RWPE2 (cell line): ENCODE data around the gene TULP4.

Experiments
- ATAC-seq: fragments of 200-7000 bp; cut with Tn5 transposase; 3 replicates; pipeline ENCODE4 v1.9.1; 2021; ENCODE audit warnings: low read depth
- DNase-seq: peaks from one replicate; pipeline ENCODE4 v3.0.0-alpha.2; 2020; ENCODE audit warnings: low spot score
- H3K27ac ChIP-seq: fragments of 450-650 bp; 2 replicates; pipeline ENCODE4 v1.5.1; 2017; ENCODE audit warnings: mild to moderate bottlenecking; ENCODE audit not compliant: poor library complexity, severe bottlenecking
- H3K27me3 ChIP-seq: fragments of 250-450 bp; sonication (Bioruptor Pico); 2 replicates; pipeline ENCODE4 v1.5.1; 2021; ENCODE audit warnings: mild to moderate bottlenecking, moderate library complexity; ENCODE audit not compliant: insufficient read depth, poor library complexity, severe bottlenecking
- H3K36me3 ChIP-seq: fragments of 250-450 bp; sonication (Bioruptor Pico); 2 replicates; pipeline ENCODE4 v1.5.1; 2020; ENCODE audit warnings: low read depth, mild to moderate bottlenecking, moderate library complexity
- H3K4me1 ChIP-seq: fragments of 250-450 bp; sonication (Bioruptor Pico); 2 replicates; pipeline ENCODE4 v1.5.1; 2021; ENCODE audit warnings: mild to moderate bottlenecking, moderate library complexity; ENCODE audit not compliant: insufficient read depth, poor library complexity, severe bottlenecking
- H3K4me3 ChIP-seq: fragments of 250-450 bp; sonication (Bioruptor Pico); 2 replicates; pipeline ENCODE4 v1.5.1; 2021; ENCODE audit warnings: mild to moderate bottlenecking, moderate library complexity; ENCODE audit not compliant: severe bottlenecking
- H3K9me3 ChIP-seq: fragments of 250-450 bp; sonication (Bioruptor Pico); 2 replicates; pipeline ENCODE4 v1.5.1; 2021; ENCODE audit warnings: mild to moderate bottlenecking, moderate library complexity; ENCODE audit not compliant: severe bottlenecking
- CTCF ChIP-seq: fragments of 450-650 bp; IDR thresholded peaks from one replicate; pipeline ENCODE4 v1.5.1; 2017; ENCODE audit warnings: mild to moderate bottlenecking, moderate library complexity; ENCODE audit not compliant: poor library complexity, severe bottlenecking

Gene TULP4

GRCh38 chr6:158544428-158544827 lies 232.2 kb downstream of the TULP4 start:
- ATAC-seq (no peak), DNase-seq (no peak)
- H3K9me3 ChIP-seq, result no peaks in the 10 kb centered on the region
- no peaks in the 10 kb centered on the region for H3K4me1 ChIP-seq
- H3K36me3 ChIP-seq, result no peaks in the 10 kb centered on the region
- no peak overlapping the region for H3K27ac ChIP-seq
- no peak overlapping the region for H3K4me3 ChIP-seq
- no peaks in the 10 kb centered on the region for H3K27me3 ChIP-seq
- TF ChIP-seq CTCF, result no peak

DNA sequence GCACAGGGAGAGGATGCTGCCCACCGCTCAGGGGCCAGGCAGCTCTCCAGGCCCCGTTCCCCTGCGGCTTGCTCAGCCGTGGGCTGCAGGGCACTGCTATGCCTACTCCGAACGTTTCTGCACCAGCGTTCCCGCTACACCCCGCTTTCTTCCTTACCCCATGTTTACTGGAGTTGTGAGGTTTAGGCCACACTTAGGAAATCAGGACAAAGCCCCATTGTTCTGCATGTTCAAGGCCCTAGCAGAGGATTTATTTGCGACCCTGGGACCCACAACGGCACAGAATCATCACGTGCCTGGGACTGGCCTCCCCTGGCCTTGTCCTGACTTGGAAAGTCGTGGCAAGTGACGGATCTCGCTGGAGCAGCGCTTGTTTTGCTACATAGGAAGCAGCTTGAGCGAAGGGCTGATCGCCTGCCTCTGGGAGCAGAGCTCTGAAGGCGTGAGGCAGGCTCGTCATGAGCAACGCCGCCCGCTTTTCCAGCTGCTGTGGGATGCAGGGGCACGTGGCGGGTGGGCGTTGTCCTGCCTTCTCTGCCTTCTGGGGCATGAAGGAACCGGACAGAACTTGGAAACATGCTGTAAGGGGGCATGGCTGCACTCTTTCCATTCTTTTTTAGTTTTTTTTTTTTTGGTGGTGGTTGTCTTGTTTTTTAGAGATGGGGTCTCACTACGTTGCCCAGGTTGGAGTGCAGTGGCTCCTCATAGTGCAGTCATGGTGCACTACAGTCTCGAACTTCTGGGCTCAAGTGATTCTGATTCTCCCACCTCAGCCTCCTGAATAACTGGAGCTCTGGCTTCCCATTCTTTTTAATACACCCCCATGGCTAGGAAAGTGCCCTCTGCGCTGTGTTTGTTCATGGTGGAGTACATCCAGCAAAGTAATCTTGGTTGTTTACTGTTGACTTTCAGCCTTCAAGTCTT lies 233.0 kb downstream of the TULP4 start:
- Histone ChIP-seq H3K27ac (no peak overlapping the region), H3K36me3 (no peaks in the 10 kb centered on the region), H3K9me3 (no peaks in the 10 kb centered on the region), H3K4me1 (no peaks in the 10 kb centered on the region), H3K27me3 (no peaks in the 10 kb centered on the region), H3K4me3 (no peak overlapping the region)
- DNase-seq, result no peak
- TF ChIP-seq CTCF, result no peak
- ATAC-seq, result no peak

DNA sequence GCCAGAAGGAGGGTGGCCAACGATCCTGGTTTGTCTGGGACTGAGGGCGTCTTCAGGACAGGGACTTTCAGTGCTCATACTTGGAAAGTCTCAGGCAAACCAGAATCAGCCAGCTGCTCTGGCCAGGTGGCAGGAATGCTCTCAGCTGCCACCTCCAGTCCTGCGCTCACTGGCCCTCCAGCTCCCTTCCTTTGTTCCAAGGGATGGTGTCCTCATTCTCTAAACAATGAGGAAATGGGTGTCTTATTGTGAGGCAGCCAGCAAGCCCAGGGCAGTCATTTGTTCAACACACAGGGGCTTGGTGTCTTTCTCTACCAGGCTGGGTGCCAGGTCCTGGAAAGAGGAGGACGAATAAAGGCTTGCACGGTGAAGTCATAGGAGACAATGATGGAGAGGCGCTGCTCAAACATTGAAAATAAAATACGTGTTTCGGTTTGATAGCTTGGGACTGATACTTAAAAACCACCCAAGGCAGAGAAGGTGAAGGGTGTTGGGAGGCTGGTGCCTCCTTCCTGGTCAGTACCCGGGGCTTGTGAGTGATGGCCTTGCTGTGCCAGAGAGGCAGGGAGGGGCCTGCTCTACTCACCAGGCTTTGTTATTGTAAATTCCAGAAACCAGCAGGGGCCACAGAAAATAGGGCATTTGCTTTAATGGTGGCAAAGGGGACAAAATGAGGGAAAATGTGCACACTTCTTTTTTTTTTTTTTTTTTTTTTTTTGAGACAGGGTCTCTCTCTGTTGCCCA lies 236.3 kb downstream of the TULP4 start:
- Histone ChIP-seq H3K27ac (no peak overlapping the region), H3K27me3 (no peaks in the 10 kb centered on the region), H3K4me1 (no peaks in the 10 kb centered on the region), H3K9me3 (no peaks in the 10 kb centered on the region), H3K36me3 (no peaks in the 10 kb centered on the region), H3K4me3 (no peak overlapping the region)
- no peak for TF ChIP-seq CTCF
- ATAC-seq (no peak), DNase-seq (no peak)

DNA sequence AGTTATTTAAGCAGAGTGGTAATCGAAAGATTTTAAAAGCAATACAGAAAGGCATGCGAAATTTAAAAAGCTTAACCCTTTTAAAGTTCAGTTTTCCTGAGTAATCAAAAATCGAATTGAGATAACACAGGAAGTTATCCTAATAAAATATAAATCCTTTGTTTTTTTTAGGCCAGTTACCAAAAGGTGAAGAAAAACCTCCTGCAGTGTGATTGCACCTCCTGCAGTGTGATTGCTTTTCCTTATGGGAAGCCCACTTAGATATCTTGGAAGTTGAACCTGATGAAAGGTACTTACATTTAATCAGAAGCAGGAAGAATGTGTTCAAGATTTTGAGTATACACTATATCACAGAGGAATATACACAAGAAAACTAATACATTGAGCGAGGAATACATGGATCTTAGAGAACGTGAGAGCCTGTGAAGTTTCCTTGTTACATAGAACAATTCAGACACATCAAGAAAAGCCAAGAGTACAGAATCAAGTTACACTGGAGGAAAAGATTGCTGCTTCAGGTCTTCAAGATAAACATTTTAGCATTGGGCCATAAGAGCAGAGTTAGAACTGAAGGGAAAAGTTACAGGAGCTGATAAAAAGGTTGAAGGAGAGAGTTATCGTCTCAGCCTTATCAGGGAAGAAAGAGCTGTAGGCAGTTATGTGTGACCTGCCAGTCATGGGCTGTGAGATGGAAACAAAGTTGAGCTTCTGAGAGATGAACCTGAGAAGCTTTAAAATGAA lies 240.0 kb downstream of the TULP4 start:
- no peak for ATAC-seq

More for the DNA sequence above, 240.0 kb downstream of the TULP4 start:
- no peaks in the 10 kb centered on the region for H3K4me1 ChIP-seq
- H3K4me3 ChIP-seq, result no peak overlapping the region
- H3K27me3 ChIP-seq, result no peaks in the 10 kb centered on the region
- no peak overlapping the region for H3K27ac ChIP-seq
- H3K9me3 ChIP-seq, result no peaks in the 10 kb centered on the region
- no peak for TF ChIP-seq CTCF
- no peaks in the 10 kb centered on the region for H3K36me3 ChIP-seq
- no peak for DNase-seq
